Heart left ventricle (tissue), 16 donors: ENCODE measurements around the gene MSLN. TPM values are rescaled to one million over a fixed set of nuclear protein-coding genes. Genes with fewer than 3 reads are reported as not detected.

Source experiments
- ATAC-seq, 4 donors: fragments of 200-7000 bp; cut with Tn5 transposase; one replicate each; pipeline ENCODE4 v1.9.1; 2020 to 2022; ENCODE audit warnings: moderate library complexity in 4 of 4, mild to moderate bottlenecking in 3 of 4, moderate number of reproducible peaks in 1 of 4
- DNase-seq, 5 donors: peaks; one replicate each; pipeline ENCODE4 v3.0.0-alpha.2; 2020
- H3K27ac ChIP-seq, 12 donors: fragments of 200-600 bp; sonication (generic) in 4 of 12; one replicate each; pipeline versions ENCODE4 v1.5.0 to v1.8.0; 2016 to 2022; ENCODE audit warnings: mild to moderate bottlenecking in 2 of 12
- H3K27me3 ChIP-seq, 9 donors: fragments of 200-600 bp; sonication (generic) in 2 of 9; one replicate each; pipeline versions ENCODE4 v1.5.1 to v1.8.0; 2016 to 2022; ENCODE audit warnings: mild to moderate bottlenecking in 3 of 9
- H3K36me3 ChIP-seq, 9 donors: fragments of 200-600 bp; sonication (generic) in 2 of 9; one replicate each; pipeline versions ENCODE4 v1.5.0 to v1.8.0; 2018 to 2022; ENCODE audit warnings: mild to moderate bottlenecking in 2 of 9
- H3K4me1 ChIP-seq, 12 donors: fragments of 200-600 bp; sonication (generic) in 4 of 12; one replicate each; pipeline versions ENCODE4 v1.5.0 to v1.8.0; 2016 to 2022; ENCODE audit warnings: mild to moderate bottlenecking in 3 of 12
- H3K4me3 ChIP-seq, 12 donors: fragments of 200-600 bp; sonication (generic) in 4 of 12; one replicate each; pipeline versions ENCODE4 v1.5.0 to v1.8.0; 2017 to 2022; ENCODE audit warnings: mild to moderate bottlenecking in 9 of 12, moderate library complexity in 4 of 12
- H3K9me3 ChIP-seq, 12 donors: fragments of 200-600 bp; sonication (generic) in 4 of 12; one replicate each; pipeline versions ENCODE4 v1.5.0 to v1.8.0; 2016 to 2022; ENCODE audit warnings: mild to moderate bottlenecking in 1 of 12
- POLR2A ChIP-seq, 2 donors: fragments of 450-650 bp; IDR thresholded peaks; one replicate each; pipeline ENCODE4 v1.6.1; 2017; ENCODE audit warnings: antibody characterized with exemption in 2 of 2, mild to moderate bottlenecking in 2 of 2, moderate library complexity in 2 of 2
- WGBS, 4 donors: extraction: QIAGEN DNeasy Blood & Tissue Kit in 2 of 4; methylation state at CpG; one replicate each; pipeline versions ENCODE4 v1.1.5 to v1.1.7; 2013 to 2018; 5-methylcytosine and 5-hydroxymethylcytosine counted together
- intact Hi-C, 10 donors: fragments of 100-400 bp; cut with DNase I; formaldehyde crosslinking; loops; one replicate each; pipeline versions ENCODE4 v1.11.1 to v1.14.2; 2022
- polyA plus RNA-seq, 2 donors: library from polyadenylated mRNA; stranded (reverse); fragments of 200-250 nt; gene quantifications; one replicate each; pipeline ENCODE4 v1.2.3, GENCODE V29; 2013
- total RNA-seq, 9 donors: library from RNA; depleted of rRNA in 2 of 9; stranded (reverse); fragments of >200 nt in 2 of 9; fragmentation: NEBNext Ultra II Directional in 3 of 9; extraction: Animal tissue kit (Norgen Biotek cat#: 25700) in 3 of 9; gene quantifications; one replicate each; pipeline versions ENCODE4 v1.1.0 to v1.2.4, GENCODE V29; 2016 to 2023
- TF ChIP-seq, protein P1 (sequence below), 12 donors: fragments of 200-600 bp; sonication (generic) in 4 of 12; IDR thresholded peaks; one replicate each; pipeline versions ENCODE4 v1.5.0 to v1.8.0; 2018 to 2022; ENCODE audit warnings: antibody characterized with exemption in 12 of 12, mild to moderate bottlenecking in 5 of 12
- donor health status: ischemic (EF 13 %, LVEDD 7.1; RV severe dilation, severe dysfunction).
- donor health status: healthy with polysubstance abuse.
- donor health status: DM: no; HTN: yes; CAD: no.
- donor health status: DM: no; HTN: no; CAD: no.
- donor health status: ischemic (EF 25% LVEDD 6.9; RV normal size, moderate dysfunction).
- donor health status: ischemic (EF 25% LVEDD 5.7; RV mildly dilated, moderate dysfunction).
- donor health status: healthy.
- donor health status: DM: yes; HTN: yes; CAD: no.
- donor health status: ischemic (EF 35%, LVEDD 5.7; RV mildly dilated, moderate dysfunction).
- donor health status: nonischemic (EF 11% LVEDD 7.7; RV severe dilation, severe dysfunction).
- donor health status: DM: yes; HTN: yes; CAD: no.
- donor health status: PGD.
- donor health status: ischemic (EF 29% LVEDD 5.4; RV normal size, mild dysfunction).
- donor health status: nonischemic (EF 23%, LVEDD 6.1; RV moderate dilation, normal function).

MSLN gene
- total and polyA plus RNA-seq, 11 donors, result 0.48 to 82.2 (median 0.50) TPM; not detected in 8

DNA sequence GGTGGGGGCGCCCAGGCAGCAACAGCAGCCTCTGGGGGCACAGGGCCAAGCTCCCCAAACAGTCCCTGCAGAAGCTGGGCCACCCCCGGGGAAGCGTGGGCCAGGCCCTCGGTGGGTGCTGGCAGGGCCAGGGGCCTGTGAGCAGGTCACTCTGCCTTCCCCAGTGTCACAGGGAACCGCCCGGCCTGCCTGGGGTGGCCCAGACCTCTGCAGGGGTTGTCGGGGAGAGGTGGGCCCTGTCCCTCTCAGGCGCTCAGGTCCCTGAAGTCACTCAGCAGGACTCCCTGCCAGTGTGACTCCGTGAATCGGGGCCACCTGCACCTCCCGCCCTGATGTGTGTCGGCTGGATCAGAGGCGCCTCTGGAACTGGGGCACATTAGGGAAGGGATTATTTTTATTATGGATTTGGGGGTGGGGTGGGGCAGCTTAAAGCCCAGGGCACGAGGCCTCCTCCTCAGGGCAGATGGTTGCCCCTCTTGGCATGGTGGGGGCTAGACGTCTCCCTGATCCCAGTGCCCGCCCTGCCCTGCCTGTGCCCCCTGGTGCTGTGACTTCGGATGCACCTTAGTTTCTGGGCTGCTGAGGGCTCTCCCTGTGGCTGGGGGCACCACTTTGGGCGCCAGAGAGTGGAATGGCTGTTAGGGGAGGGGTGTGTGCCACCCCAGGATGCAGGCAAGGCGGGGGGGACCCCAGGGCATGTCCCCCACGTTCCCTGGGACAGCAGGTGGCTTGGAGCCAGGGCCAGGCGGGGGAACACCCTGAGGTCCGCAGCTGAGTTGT lies 41.2 kb downstream of the MSLN start:
- Histone ChIP-seq H3K4me3 (no peak overlapping the region), H3K27me3 (peaks cover 17 to 59% (median 33%) of the 10 kb centered on the region in 9 donors), H3K36me3 (no peaks in the 10 kb centered on the region), H3K9me3 (no peaks in the 10 kb centered on the region), H3K4me1 (peaks cover 0 to 22% (median 4%) of the 10 kb centered on the region in 12 donors), H3K27ac (no peak overlapping the region)
- ATAC-seq, result no peak
- DNase-seq, result no peak
- WGBS, 4 donors, result 56 to 62% (median 59%) methylated on average over 8 to 22 of the region's 22 CpGs
- TF ChIP-seq POLR2A (IDR thresholded peaks at IDR 0.05), result no peak
- TF ChIP-seq, protein P1, sequence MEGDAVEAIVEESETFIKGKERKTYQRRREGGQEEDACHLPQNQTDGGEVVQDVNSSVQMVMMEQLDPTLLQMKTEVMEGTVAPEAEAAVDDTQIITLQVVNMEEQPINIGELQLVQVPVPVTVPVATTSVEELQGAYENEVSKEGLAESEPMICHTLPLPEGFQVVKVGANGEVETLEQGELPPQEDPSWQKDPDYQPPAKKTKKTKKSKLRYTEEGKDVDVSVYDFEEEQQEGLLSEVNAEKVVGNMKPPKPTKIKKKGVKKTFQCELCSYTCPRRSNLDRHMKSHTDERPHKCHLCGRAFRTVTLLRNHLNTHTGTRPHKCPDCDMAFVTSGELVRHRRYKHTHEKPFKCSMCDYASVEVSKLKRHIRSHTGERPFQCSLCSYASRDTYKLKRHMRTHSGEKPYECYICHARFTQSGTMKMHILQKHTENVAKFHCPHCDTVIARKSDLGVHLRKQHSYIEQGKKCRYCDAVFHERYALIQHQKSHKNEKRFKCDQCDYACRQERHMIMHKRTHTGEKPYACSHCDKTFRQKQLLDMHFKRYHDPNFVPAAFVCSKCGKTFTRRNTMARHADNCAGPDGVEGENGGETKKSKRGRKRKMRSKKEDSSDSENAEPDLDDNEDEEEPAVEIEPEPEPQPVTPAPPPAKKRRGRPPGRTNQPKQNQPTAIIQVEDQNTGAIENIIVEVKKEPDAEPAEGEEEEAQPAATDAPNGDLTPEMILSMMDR (IDR thresholded peaks at IDR 0.05), result no peak
- intact Hi-C loops, result no loop called here

- no peak overlapping the region for H3K4me3 ChIP-seq
- intact Hi-C loops, result no loop called here
Measured at GRCh38 chr16:802461-802860, 41.9 kb downstream of the MSLN start.

GRCh38 chr16:802914-803753 lies 42.6 kb downstream of the MSLN start:
- H3K36me3 ChIP-seq, result no peaks in the 10 kb centered on the region
- WGBS, 4 donors, result 62 to 70% (median 67%) methylated on average over 18 to 33 of the region's 33 CpGs
- intact Hi-C loops, result no loop called here
- no peak overlapping the region for H3K27ac ChIP-seq
- no peak overlapping the region for H3K4me3 ChIP-seq
- no peak for DNase-seq
- H3K4me1 ChIP-seq, result peaks cover 0 to 29% (median 8%) of the 10 kb centered on the region in 12 donors
- peaks cover 17 to 51% (median 33%) of the 10 kb centered on the region in 9 donors for H3K27me3 ChIP-seq
- H3K9me3 ChIP-seq, result no peaks in the 10 kb centered on the region
- no peak for TF ChIP-seq POLR2A (IDR thresholded peaks at IDR 0.05)
- TF ChIP-seq, protein P1 (IDR thresholded peaks at IDR 0.05), result no peak
- ATAC-seq, result no peak

More at GRCh38 chr16:802461-802860, 41.9 kb downstream of the MSLN start:
- no peak for ATAC-seq
- Histone ChIP-seq H3K36me3 (no peaks in the 10 kb centered on the region), H3K27ac (no peak overlapping the region), H3K9me3 (no peaks in the 10 kb centered on the region), H3K4me1 (peaks cover 0 to 25% (median 5%) of the 10 kb centered on the region in 12 donors), H3K27me3 (peaks cover 17 to 52% (median 33%) of the 10 kb centered on the region in 9 donors)
- WGBS, 4 donors, result 63 to 80% (median 75%) methylated on average over 2 to 7 of the region's 7 CpGs
- DNase-seq, result no peak
- TF ChIP-seq, protein P1 (IDR thresholded peaks at IDR 0.05), result no peak
- TF ChIP-seq POLR2A (IDR thresholded peaks at IDR 0.05), result no peak

GRCh38 chr16:803754-804080 lies 43.2 kb downstream of the MSLN start:
- intact Hi-C loops, result no loop called here
- ATAC-seq (no peak), DNase-seq (no peak)
- H3K4me3 ChIP-seq, result no peak overlapping the region
- no peaks in the 10 kb centered on the region for H3K9me3 ChIP-seq
- H3K27ac ChIP-seq, result no peak overlapping the region
- H3K36me3 ChIP-seq, result no peaks in the 10 kb centered on the region
- peaks cover 0 to 35% (median 12%) of the 10 kb centered on the region in 12 donors for H3K4me1 ChIP-seq
- 57 to 59% (median 58%) methylated on average over 8 of the region's 8 CpGs for WGBS, 4 donors
- TF ChIP-seq POLR2A (IDR thresholded peaks at IDR 0.05), result no peak
- TF ChIP-seq, protein P1 (IDR thresholded peaks at IDR 0.05), result no peak
- peaks cover 17 to 49% (median 32%) of the 10 kb centered on the region in 9 donors for H3K27me3 ChIP-seq
